K562 treated with DMSO at 1 percent for 4 hours (cell line): ENCODE measurements around the gene CBX8. TPM values are rescaled to one million over a fixed set of nuclear protein-coding genes. Genes with fewer than 3 reads are reported as not detected.

Experiments used
- total RNA-seq: library from RNA; unstranded; fragments of 300-600 nt; gene quantifications from 2 replicates; pipeline ENCODE4 v1.2.3, GENCODE V29; 2022; ENCODE audit not compliant: insufficient read depth

CBX8 gene
- 7.1 and 8.1 TPM in 2 replicates for total RNA-seq

DNA sequence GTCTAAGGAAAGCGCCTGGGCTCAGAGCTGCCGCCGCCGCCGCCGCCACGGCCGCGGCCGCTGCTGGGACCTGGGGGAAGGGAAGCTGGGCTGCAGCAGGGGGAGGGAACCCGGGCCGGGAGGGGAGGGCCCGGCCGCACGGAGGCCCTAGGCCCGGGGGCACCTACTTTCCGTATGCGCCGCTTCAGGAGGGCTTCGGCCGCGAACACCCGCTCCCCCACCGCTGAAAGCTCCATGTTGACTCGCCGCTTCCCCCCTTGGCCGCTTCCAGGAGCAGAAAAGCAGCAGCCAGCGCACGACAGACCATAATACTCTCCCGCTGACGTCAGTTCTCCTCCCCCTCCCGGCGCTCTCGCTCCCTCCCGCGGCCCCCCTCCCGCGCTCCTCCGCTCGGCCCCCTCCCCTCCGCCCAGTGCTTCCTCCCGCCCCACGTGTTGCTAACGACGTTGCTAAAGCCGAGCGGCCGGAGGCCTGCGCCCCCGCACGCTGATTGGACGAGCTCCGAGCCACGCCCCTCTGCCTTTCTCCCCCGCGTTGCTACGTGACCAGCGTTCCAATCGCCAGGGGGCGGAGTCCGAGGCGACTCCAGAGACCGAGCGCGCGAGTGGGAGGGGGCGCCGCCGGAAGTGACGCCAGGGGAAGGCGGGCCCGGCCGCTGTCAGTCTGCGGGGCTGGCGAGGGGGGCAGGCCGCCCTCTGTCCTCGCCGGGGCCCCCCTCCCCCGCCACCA lies at the start of gene CBX8:
Gene CBX8, minus strand, starts transcription at position 315 of the 729 bp plus-strand sequence. Its CDS starts 79 bp downstream, at position 236.

DNA sequence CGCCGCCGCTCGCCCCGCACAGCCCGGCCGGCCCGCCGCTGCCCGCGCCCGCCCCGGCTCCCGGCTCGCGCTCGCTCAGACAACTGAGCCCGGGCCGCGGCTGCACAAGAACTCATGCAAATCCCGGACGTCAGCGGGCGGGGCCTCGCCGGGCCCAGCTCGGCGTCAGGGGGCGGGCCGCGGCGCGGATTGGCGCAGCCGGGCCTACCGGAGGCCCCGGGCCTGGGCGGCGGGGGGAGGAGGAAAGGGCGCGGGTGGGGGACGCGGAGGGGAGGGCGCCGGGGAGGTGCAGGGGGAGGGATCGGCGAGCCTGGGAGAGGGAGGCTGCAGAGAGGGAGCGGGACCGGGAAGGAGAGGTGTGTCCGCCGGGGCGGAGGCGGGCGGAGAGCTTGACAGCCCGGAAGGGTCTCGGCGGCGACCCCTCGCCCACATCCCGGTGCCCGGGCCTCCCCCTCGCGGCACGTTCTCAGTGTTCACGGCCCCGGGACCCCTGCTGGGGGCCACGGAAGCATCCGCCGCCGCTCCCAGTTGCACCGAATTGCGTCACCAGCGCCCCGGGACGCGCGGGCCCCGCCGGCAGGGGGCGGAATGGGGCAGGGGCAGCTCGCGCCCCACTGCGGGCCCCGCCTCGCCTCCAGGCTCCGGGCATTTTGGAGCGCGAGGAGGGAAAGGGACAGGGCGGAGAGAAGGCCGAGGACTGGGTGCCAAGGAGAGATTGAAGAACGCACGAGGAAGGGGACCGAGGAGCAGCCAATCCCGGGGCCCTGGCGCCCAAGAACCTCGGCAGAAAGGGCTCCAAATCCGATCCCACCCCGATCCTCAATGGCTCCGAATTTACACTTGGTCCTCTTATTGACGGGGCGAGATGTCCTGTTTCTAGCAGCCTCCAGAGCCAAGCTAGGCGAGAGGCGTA lies 42.7 kb upstream of the CBX8 start, which contains the start of gene CBX4:
Gene CBX4, minus strand, starts transcription at position 85 of the 913 bp plus-strand sequence. CDS start 189 bp downstream, outside the sequence.

DNA sequence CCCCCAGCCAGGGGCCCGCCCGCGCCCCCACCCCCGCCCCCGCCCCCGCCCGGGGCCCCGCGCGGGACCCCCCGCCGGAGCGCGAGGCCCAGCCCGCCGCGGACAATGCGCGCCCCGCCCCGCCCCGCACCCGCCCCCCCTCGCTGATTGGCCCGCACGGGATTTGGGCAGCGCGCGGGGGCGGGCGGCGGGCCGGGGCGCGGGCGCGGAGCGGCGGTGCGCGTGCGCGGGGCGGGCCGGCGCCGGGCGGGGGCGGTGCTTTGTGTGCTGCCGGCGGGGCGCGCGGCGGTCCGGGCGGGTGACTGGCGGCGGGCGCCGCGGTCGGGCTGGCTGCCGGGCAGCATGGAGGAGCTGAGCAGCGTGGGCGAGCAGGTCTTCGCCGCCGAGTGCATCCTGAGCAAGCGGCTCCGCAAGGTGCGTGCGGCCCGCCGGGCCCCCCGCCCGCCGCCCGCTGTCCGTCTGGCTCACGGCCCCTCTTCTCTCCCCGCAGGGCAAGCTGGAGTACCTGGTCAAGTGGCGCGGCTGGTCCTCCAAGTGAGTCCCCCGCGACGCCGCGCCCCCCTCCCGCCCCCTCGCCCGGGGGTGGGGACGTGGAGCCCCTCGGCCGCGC lies 18.9 kb downstream of the CBX8 start, which contains the start of gene CBX2:
Gene CBX2, plus strand, starts transcription at position 255 of the 610 bp plus-strand sequence. Its CDS starts 88 bp downstream, at position 343.

Other genes starting within 250 kb of the CBX8 start
- 0.24 TPM in 1 of 2 replicates, not detected in the other for gene RBFOX3, start 186.0 kb downstream of the CBX8 start, total RNA-seq
- not detected in 2 replicates for gene ENPP7, start 66.1 kb downstream of the CBX8 start, total RNA-seq
- 12.9 and 14.0 TPM in 2 replicates for gene CBX2, start 18.9 kb downstream of the CBX8 start, total RNA-seq
- gene CBX4, start 42.4 kb upstream of the CBX8 start, total RNA-seq = 77.2 and 89.2 TPM in 2 replicates
- gene TBC1D16, start 238.8 kb upstream of the CBX8 start, total RNA-seq = 1.9 TPM in 1 of 2 replicates, not detected in the other
- not detected in 2 replicates for gene CCDC40, start 239.6 kb upstream of the CBX8 start, total RNA-seq